GM08714 (cell line): ENCODE data around the gene NOSIP.
"Not testable (repeated sequence)": the region's sequence is repeated elsewhere in the genome, so short reads cannot be mapped to it uniquely, and the experiment has no call there.

Experiments
- H3K4me3 ChIP-seq: fragments of 200-500 bp; sonication (Bioruptor generic); 2 replicates; pipeline ENCODE4 v1.5.1; 2014; ENCODE audit warnings: mild to moderate bottlenecking, low read length, inconsistent platforms
- ZNF274 ChIP-seq: IDR thresholded peaks from 2 replicates; pipeline ENCODE4 v1.6.1; 2012; ENCODE audit warnings: mild to moderate bottlenecking, low read depth, low read length

NOSIP gene, protein sequence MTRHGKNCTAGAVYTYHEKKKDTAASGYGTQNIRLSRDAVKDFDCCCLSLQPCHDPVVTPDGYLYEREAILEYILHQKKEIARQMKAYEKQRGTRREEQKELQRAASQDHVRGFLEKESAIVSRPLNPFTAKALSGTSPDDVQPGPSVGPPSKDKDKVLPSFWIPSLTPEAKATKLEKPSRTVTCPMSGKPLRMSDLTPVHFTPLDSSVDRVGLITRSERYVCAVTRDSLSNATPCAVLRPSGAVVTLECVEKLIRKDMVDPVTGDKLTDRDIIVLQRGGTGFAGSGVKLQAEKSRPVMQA

DNA sequence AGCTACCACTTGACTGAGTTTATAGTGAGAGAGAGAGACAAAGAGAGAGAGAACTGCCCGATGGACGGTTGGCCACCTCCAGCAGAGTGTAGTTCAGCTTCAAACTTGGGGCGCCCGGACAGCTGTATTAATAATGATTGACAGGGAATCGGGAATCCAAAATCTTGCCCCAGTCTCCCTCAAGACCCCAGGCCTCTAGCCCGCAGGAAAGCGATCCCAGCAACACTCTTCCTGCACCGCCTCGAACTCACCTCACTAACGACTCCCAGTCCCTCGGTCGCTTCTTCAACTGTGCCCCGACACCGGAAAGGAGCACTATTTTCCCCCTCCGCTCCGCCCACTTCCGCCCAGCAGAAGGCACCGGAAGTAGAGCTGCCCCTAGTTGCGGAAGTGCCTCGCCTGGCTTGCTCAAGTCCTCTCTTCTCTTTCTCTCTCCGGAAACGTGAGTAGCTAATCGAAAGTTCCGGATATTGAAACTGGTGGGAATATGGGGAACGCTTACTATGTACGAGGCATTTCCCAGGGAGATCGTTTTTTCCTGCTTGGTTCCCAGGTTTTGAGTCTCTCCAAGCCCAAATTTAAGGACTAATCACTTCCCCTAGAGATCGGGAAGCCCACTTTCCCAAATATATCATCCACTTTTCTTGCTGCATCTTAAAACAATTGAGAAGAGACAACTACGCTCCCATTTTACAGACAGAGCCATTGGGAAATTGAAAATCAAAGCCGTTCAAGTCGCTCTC is at the start of gene NOSIP:
Gene NOSIP (minus strand): TSS at position 293 of the 743 bp plus-strand sequence. CDS start 19,865 bp downstream, outside the sequence.
- TF ChIP-seq ZNF274: no peak
- peak within 1 kb of the TSS; percentile 94 for H3K4me3 ChIP-seq

DNA sequence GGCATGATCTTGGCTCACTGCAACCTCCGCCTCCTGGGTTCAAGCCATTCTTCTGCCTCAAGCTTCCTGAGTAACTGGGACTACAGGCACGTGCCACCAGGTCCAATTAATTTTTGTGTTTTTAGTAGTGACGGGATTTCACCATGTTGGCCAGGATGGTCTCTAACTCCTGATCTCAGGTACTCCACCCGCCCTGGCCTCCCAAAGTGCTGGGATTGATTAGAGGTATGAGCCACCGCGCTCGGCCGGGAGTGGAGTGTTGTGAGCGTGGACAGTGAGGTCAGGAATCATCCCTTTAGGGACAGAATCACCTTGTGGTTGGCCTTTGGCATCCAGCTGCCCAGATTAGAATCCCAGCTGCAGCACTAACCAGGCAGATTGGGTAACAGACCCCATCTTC is 49.3 kb upstream of the NOSIP start:
- no peak for TF ChIP-seq ZNF274

DNA sequence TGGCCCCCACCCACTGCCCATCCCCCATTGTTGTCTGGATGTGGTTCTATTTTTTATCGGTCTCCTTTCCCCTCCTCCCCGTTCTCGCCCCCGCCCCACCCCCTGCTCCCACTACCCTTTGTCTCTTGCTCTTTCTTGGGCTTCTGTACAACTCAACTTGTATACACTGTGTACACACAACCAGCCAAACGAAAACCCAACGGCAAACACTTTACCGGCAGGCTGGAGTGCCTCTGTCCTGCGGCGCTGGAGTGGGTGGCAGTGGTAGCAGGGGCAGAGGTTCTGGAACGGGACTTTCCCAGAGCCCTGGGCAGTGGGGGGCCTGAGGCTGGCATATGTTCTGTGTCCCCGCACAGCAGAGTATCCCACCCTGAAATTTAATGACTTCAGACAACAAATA is 45.9 kb upstream of the NOSIP start:
- no peak overlapping the region for H3K4me3 ChIP-seq

More for the DNA sequence above, 49.3 kb upstream of the NOSIP start:
- H3K4me3 ChIP-seq: no peak overlapping the region

DNA sequence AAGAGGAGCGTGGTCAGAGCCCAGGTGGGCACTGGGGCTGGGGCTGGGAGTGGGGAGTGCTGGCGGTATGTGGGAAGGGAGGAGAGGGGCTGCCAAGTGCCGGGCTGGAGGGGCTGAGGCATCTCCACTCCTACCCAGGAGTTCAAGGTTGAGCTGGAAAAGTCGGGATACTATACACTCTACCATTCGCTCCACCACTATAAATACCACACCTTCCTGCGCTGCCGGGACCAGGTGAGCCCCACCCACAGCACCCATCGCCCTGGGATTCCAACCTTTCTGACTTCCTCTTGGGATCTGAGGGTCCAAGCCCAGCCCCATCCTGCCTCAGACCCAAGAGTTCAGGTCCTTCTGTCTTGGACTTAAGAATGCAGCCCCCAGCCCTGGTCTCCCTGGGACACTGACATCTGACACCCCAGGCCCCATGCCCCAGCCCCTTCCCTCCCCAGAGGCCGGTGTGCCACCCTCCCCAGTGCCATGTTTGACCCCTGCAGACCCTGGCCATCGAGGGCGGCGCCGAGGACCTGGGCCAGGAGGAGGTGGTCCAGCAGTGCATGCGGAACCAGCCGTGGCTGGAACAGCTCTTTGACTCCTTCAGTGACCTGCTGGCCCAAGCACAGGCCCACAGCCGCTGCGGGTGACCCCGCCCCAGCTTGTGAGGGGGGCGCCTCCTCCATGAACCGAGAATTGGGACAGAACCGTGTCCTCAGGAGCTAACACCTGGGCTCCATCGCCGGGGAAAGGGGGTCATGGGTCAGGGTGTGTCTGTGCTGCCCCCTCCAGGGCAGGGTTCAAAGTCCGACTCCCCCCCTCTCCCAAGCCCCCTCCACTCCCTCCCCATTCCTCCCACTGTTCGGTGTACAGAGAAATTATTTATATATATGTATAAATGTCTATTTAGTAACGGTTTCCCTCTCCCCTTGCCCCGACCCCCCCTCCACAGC is 44.9 kb upstream of the NOSIP start:
- no peak overlapping the region for H3K4me3 ChIP-seq
- TF ChIP-seq ZNF274: no peak

More for the DNA sequence above, 45.9 kb upstream of the NOSIP start:
- no peak for TF ChIP-seq ZNF274

DNA sequence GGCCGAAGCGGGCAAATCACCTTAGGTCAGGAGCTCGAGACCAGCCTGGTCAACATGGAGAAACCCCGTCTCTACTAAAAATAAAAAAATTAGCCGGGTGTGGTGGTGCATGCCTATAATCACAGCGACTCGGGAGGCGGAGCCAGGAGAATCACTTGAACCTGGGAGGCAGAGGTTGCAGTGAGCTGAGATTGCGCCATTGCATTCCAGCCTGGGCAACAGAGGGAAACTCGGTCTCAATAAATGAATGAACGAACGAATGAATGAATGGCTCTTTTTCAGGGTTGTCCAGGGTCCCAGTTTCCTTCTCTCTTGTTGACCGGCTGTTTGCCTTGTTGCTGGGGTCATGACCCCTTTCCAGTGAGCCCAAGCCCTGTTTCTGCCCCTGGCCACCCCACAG is 37.5 kb upstream of the NOSIP start:
- H3K4me3 ChIP-seq: not testable (repeated sequence)

DNA sequence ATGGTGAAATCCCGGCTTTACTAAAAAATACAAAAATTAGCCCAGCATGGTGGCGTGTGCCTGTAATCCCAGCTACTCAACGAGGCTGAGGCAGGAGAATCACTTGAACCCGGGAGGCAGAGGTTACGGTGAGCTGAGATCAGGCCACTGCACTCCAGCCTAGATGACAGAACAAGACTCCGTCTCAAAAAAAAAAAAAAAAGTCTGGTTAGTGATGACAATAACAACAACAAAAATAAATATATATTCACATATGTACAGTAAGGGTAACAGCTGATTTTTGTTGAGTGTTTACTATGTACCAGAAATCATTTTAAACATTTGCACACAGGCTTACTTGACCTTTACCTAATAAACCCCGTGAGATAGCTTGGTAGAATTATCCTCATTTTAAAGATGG is 36.6 kb upstream of the NOSIP start:
- TF ChIP-seq ZNF274: no peak

DNA sequence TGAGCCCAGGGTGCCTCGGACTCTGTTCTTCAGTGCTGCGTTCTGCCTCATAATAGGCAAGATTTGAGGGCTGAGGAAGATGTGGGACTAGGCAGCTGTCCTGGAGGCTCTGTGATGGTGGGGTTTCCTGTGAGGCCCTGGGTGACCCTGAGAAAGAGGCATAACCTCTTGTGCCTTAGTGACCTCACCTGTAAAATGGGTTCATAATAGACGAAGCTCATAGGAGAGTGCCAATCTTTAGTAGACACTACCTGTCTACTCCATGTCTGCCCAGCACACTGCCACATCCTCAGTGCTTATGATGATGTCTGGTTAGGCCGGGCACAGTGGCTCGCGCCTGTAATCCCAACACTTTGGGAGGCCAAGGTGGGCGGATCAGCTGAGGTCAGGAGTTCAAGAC is 36.2 kb upstream of the NOSIP start:
- no peak overlapping the region for H3K4me3 ChIP-seq
- TF ChIP-seq ZNF274: no peak

More for the DNA sequence above, 36.6 kb upstream of the NOSIP start:
- H3K4me3 ChIP-seq: no peak overlapping the region

DNA sequence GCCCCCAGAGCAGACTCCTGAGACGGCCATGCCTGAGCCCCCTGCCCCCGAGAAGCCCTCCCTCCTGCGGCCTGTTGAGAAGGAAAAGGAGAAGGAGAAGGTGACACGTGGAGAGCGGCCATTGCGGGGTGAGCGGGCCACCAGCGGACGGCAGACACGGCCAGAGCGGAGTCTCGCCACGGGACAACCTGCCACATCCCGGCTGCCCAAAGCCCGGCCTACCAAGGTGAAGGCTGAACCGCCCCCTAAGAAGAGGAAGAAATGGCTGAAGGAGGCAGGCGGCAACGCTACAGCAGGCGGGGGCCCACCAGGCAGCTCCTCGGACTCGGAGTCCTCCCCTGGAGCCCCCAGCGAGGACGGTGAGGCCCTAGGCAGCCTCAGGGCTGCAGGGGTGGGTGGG is 35.5 kb upstream of the NOSIP start:
- TF ChIP-seq ZNF274: no peak

DNA sequence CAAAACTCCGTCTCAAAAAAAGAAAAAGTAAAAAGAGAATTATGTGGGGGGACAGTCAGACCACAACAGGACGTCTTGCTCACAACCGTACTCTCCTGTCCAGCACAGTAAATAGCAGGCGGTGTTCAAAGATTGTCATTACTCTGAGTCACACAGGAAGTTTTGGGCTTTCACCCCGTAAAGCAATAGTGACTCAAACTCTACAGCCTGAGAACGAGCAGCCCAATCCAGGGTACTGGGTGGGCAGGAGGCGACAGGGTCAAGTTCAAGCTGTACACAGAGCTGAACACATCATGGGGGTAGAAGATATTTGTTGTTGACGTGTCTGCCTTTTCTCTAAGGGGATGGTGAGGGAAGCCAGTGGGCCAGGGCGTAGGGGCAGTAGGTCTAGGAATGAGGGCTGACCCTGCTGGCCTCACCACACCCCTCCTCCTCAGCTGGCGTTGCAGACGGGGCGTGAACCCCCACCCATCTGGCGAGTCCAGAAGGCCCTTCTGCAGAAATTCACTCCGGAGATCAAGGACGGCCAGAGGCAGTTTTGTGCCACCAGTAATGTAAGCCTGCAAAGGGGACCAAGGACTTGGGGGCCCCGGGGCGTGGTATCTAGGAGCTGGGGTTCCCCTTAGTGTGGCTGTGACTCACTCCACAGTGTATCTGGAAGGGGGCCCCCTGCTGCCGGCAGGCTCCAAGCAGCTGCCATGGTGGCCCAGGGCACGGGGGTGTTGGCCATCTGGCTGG is 33.9 kb upstream of the NOSIP start:
- no peak for TF ChIP-seq ZNF274
- H3K4me3 ChIP-seq: no peak overlapping the region

More for the DNA sequence above, 35.5 kb upstream of the NOSIP start:
- H3K4me3 ChIP-seq: no peak overlapping the region

DNA sequence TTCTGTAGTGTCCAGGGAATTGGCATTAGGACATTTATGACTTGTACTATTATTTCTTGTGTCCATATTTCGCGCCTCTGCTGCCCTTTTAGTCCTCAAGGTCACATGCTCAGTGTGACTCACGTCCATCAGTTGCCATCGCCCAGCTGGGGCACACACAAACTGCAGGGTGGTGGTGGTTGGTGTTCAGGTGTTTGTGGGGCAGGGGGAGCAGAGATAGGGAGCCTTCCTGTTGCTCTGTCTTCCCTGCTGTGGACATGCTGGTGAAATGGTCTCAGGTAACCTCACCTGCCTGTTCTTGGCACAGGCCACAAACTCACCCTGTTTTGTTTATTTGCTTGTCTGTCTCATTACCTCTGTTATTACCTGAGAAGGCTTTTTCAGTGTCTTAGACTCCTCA is 33.0 kb upstream of the NOSIP start:
- TF ChIP-seq ZNF274: no peak
- H3K4me3 ChIP-seq: no peak overlapping the region

DNA sequence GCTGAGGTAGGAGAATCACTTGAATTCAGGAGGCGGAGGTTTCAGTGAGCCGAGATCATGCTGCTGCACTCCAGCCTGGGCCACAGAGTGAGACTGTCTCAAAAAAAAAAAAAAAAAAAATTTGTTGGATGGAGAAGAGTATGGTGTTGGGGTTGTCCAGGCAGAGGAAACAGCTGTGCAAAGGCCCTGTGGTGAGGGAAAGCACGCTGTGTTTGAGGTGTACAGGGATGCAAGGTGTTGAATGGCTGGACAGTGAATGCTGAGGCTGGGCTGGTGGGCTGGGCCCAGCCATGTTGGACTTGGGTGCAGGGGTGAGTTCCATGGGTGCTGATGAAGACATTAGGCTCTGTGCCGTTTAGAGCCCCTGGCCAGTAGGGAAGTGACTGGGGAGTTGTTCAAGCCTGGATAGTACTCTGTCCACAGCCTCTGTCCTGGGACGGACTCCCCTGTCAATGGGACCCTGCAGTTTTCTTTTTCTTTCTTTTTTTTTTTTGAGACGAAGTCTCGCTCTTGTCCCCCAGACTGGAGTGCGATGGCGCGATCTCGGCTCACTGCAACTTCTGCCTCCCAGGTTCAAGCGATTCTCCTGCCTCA is 29.2 kb upstream of the NOSIP start:
- H3K4me3 ChIP-seq: no peak overlapping the region
- TF ChIP-seq ZNF274: no peak

DNA sequence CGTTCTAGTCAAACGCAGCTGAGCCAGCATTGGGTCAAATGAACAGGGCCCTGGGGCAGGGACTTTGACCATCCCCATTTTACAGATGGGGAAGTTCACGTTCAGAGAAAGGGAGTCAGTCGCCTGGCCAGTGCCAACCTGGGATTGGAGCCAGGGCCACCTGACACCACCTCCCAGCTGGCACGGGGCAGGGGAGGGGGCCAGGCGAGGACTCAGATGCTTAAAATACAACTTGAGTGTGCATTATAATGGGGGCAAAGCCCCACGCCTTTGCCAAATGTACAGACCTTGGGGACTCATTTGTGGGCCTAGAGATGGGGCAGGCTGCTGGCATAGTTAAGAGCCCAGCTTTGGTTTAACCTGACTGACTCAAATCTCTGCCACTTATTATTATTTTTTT is 25.2 kb upstream of the NOSIP start:
- no peak overlapping the region for H3K4me3 ChIP-seq
- no peak for TF ChIP-seq ZNF274

DNA sequence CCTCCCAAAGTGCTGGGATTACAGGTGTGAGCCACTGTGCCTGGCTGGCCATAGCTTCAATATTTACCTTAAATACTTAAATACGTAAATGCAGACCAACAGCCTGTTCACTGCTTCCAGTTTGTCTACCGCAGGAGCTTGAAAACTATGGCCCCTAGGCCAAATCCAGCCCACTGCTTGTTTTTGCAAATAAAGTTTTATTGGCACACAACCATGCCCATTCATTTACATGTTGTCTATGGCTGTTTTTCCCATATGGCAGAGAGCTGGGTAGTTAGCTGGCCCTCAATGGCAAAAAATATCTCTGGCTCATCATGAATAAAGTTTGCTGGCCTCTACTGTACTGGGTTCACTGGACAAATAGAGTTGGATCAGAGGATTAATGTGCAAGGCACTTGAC is 22.4 kb upstream of the NOSIP start:
- no peak for TF ChIP-seq ZNF274
- no peak overlapping the region for H3K4me3 ChIP-seq
